Suprapubic skin (tissue), 3 donors: ENCODE results near the gene KATNA1.

Experiments used
- CTCF ChIP-seq, 2 donors: fragments of 200-600 bp in 1 of 2; fragments of 450-650 bp in 1 of 2; sonication (generic) in 1 of 2; IDR thresholded peaks; one replicate each; pipeline ENCODE4 v1.5.1; 2016 to 2019; ENCODE audit warnings: antibody characterized with exemption in 2 of 2, mild to moderate bottlenecking in 1 of 2, moderate library complexity in 1 of 2
- EP300 ChIP-seq: sonication (generic); formaldehyde crosslinking; IDR thresholded peaks from one replicate; pipeline ENCODE4 v1.6.1; 2017; ENCODE audit warnings: antibody characterized with exemption
- POLR2A ChIP-seq, 2 donors: fragments of 450-650 bp; IDR thresholded peaks; one replicate each; pipeline ENCODE4 v1.6.1; 2017; ENCODE audit warnings: antibody characterized with exemption in 2 of 2, mild to moderate bottlenecking in 2 of 2, moderate library complexity in 2 of 2

- TF ChIP-seq POLR2A (IDR thresholded peaks at IDR 0.05) (no peak), CTCF (IDR thresholded peaks at IDR 0.05) (no peak), EP300 (no peak)
Measured at GRCh38 chr6:149681209-149681608, 32.7 kb upstream of the KATNA1 start.
